Endodermal cell (in vitro differentiated cells): ENCODE data around the gene NAA30. TPM values are rescaled to one million over a fixed set of nuclear protein-coding genes. Genes with fewer than 3 reads are reported as not detected.

Experiments
- DNase-seq: peaks from one replicate; pipeline ENCODE4 v3.0.0-alpha.2; 2017
- H3K27ac ChIP-seq: 2 replicates; pipeline ENCODE4 v1.5.1; 2013; ENCODE audit warnings: mild to moderate bottlenecking, low read depth, low read length, moderate library complexity
- H3K27me3 ChIP-seq: 2 replicates; pipeline ENCODE4 v1.6.1; 2013; ENCODE audit warnings: mild to moderate bottlenecking, low read length, moderate library complexity; ENCODE audit not compliant: insufficient read depth, control insufficient read depth, poor library complexity, severe bottlenecking
- H3K36me3 ChIP-seq: 2 replicates; pipeline ENCODE4 v1.7.0; 2013; ENCODE audit warnings: mild to moderate bottlenecking, low read length, moderate library complexity; ENCODE audit not compliant: control insufficient read depth, insufficient read depth
- H3K4me1 ChIP-seq: one replicate; pipeline ENCODE4 v1.7.0; 2013; ENCODE audit warnings: low read length; ENCODE audit not compliant: control insufficient read depth, insufficient read depth
- H3K4me3 ChIP-seq: 2 replicates; pipeline ENCODE4 v1.5.1; 2013; ENCODE audit warnings: mild to moderate bottlenecking, low read length, moderate library complexity
- H3K9ac ChIP-seq: 2 replicates; pipeline ENCODE4 v1.6.1; 2013; ENCODE audit warnings: mild to moderate bottlenecking, low read length, moderate library complexity; ENCODE audit not compliant: poor library complexity, severe bottlenecking; ENCODE audit errors: extremely low read depth
- H3K9me3 ChIP-seq: 2 replicates; pipeline ENCODE4 v1.6.1; 2013; ENCODE audit warnings: mild to moderate bottlenecking, low read length, moderate library complexity; ENCODE audit not compliant: control insufficient read depth
- H3K27ac Mint-ChIP-seq: 2 replicates; pipeline ENCODE4 v1.8.0; 2020; ENCODE audit warnings: mixed read lengths
- H3K27me3 Mint-ChIP-seq: 2 replicates; pipeline ENCODE4 v1.8.0; 2021; ENCODE audit warnings: mild to moderate bottlenecking, mixed read lengths; ENCODE audit not compliant: insufficient read depth
- H3K36me3 Mint-ChIP-seq: 2 replicates; pipeline ENCODE4 v1.8.0; 2020; ENCODE audit warnings: low read depth, mixed read lengths
- H3K4me1 Mint-ChIP-seq: 2 replicates; pipeline ENCODE4 v1.8.0; 2020; ENCODE audit warnings: mixed read lengths
- H3K4me3 Mint-ChIP-seq: 2 replicates; pipeline ENCODE4 v1.8.0; 2020; ENCODE audit warnings: mild to moderate bottlenecking, moderate library complexity, mixed read lengths
- H3K9me3 Mint-ChIP-seq: 2 replicates; pipeline ENCODE4 v1.8.0; 2020; ENCODE audit warnings: mild to moderate bottlenecking, mixed read lengths
- CTCF ChIP-seq: fragments of 200-600 bp; sonication (generic); conservative IDR thresholded peaks from 2 replicates; pipeline ENCODE4 v1.5.0; 2021; ENCODE audit warnings: antibody characterized with exemption, mild to moderate bottlenecking
- WGBS, 2 experiments: methylation state at CpG; one replicate each; pipeline versions ENCODE4 v1.1.5 to v1.1.7; 2013; ENCODE audit warnings: missing lambda C conversion rate in 2 of 2, mixed read lengths in 1 of 2; ENCODE audit not compliant: insufficient coverage in 1 of 2, insufficient read length in 1 of 2; 5-methylcytosine and 5-hydroxymethylcytosine counted together
- total RNA-seq, 2 donors: library from RNA; stranded (reverse); fragmentation: NEBNext Ultra II Directional in 1 of 2; extraction: Animal tissue kit (Norgen Biotek cat#: 25700) in 1 of 2; gene quantifications; 2 replicates in 1 of 2; 3 replicates in 1 of 2; pipeline ENCODE4 v1.2.1, GENCODE V29; 2021

Gene NAA30
- total RNA-seq, 2 donors from 2014 or later = 23.0 to 26.0 TPM

DNA sequence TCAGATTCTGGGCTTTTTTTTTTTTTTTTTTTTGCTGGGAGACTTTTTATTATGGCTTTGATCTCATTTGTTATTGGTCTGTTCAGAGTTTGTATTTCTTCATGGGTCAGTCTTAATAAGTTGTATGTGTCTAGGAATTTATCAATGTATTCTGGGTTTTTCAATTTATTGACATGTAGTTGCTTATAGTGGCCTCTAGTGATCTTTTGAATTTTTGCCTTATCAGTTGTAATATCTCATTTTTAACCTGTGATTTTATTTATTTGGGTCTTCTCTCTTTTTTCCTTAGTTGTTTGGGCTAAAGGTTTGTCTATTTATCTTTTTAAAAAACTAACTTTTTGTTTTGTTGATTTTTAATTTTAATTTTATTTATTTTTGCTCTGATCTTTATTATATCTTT is 45.5 kb downstream of the NAA30 start:
- H3K27ac ChIP-seq = no peak overlapping the region
- DNase-seq = no peak
- no peaks in the 10 kb centered on the region for H3K36me3 ChIP-seq
- Mint-ChIP-seq H3K4me1 (no peaks in the 10 kb centered on the region), H3K36me3 (no peaks in the 10 kb centered on the region), H3K27me3 (peaks cover 4% of the 10 kb centered on the region), H3K27ac (no peak overlapping the region), H3K9me3 (peaks cover 6% of the 10 kb centered on the region), H3K4me3 (no peak overlapping the region)
- no peaks in the 10 kb centered on the region for H3K27me3 ChIP-seq
- peak; percentile 56 for TF ChIP-seq CTCF
- H3K4me3 ChIP-seq = no peak overlapping the region
- H3K9ac ChIP-seq = no peak overlapping the region
- H3K4me1 ChIP-seq = no peaks in the 10 kb centered on the region
- peaks cover 6% of the 10 kb centered on the region for H3K9me3 ChIP-seq

GRCh38 chr14:57461777-57462320 is 71.5 kb downstream of the NAA30 start:
- Mint-ChIP-seq H3K27ac (no peak overlapping the region), H3K36me3 (no peaks in the 10 kb centered on the region), H3K9me3 (no peaks in the 10 kb centered on the region), H3K4me1 (peaks cover 13% of the 10 kb centered on the region), H3K4me3 (no peak overlapping the region), H3K27me3 (no peaks in the 10 kb centered on the region)
- no peaks in the 10 kb centered on the region for H3K27me3 ChIP-seq
- TF ChIP-seq CTCF = no peak
- no peak overlapping the region for H3K27ac ChIP-seq
- 91 to 100% methylated on average over 2 to 5 of the region's 5 CpGs for WGBS, 2 experiments
- no peak for DNase-seq
- no peaks in the 10 kb centered on the region for H3K9me3 ChIP-seq
- no peaks in the 10 kb centered on the region for H3K36me3 ChIP-seq
- no peak overlapping the region for H3K9ac ChIP-seq
- H3K4me1 ChIP-seq = peaks cover 7% of the 10 kb centered on the region
- H3K4me3 ChIP-seq = no peak overlapping the region

- WGBS, 2 experiments = 88 to 100% methylated on average over 1 to 3 of the region's 3 CpGs
- H3K9me3 Mint-ChIP-seq = no peaks in the 10 kb centered on the region
- H3K9ac ChIP-seq = no peak overlapping the region
- no peak for DNase-seq
- no peak overlapping the region for H3K4me3 Mint-ChIP-seq
- no peak overlapping the region for H3K27ac ChIP-seq
- H3K9me3 ChIP-seq = no peaks in the 10 kb centered on the region
- H3K36me3 Mint-ChIP-seq = no peaks in the 10 kb centered on the region
- H3K27ac Mint-ChIP-seq = no peak overlapping the region
- TF ChIP-seq CTCF = no peak
- peaks cover 13% of the 10 kb centered on the region for H3K4me1 Mint-ChIP-seq
- H3K27me3 Mint-ChIP-seq = no peaks in the 10 kb centered on the region
- H3K36me3 ChIP-seq = no peaks in the 10 kb centered on the region
- no peaks in the 10 kb centered on the region for H3K27me3 ChIP-seq
- peaks cover 7% of the 10 kb centered on the region for H3K4me1 ChIP-seq
- H3K4me3 ChIP-seq = no peak overlapping the region
Measured at GRCh38 chr14:57462551-57462950, 72.2 kb downstream of the NAA30 start.
